GM19328 (cell line): ENCODE data around the gene RBM6.
"Not testable (repeated sequence)": the region's sequence is repeated elsewhere in the genome, so short reads cannot be mapped to it uniquely, and the experiment has no call there.

Experiments
- ATAC-seq: cut with Tn5 transposase; IDR thresholded peaks from one replicate; pipeline ENCODE4 v1.9.1; 2021; ENCODE audit warnings: mild to moderate bottlenecking, moderate library complexity; ENCODE audit not compliant: unreplicated experiment

Gene RBM6

GRCh38 chr3:50084951-50085350 lies 145.0 kb downstream of the RBM6 start:
- not testable (repeated sequence) for ATAC-seq

- ATAC-seq: peak; percentile 76
Observed at GRCh38 chr3:50088725-50089608, 149.0 kb downstream of the RBM6 start, which contains the start of gene RBM5. RBM5 (plus strand) TSS chr3:50088919; CDS start chr3:50090435, 1,516 bp downstream.

- no peak for ATAC-seq
Observed at GRCh38 chr3:50089609-50089945, 149.6 kb downstream of the RBM6 start.

- no peak for ATAC-seq
Observed at GRCh38 chr3:50090984-50091383, 151.0 kb downstream of the RBM6 start.

- no peak for ATAC-seq
Observed at GRCh38 chr3:50095352-50095998, 155.5 kb downstream of the RBM6 start.

- ATAC-seq: no peak
Observed at GRCh38 chr3:50100386-50100785, 160.4 kb downstream of the RBM6 start.

GRCh38 chr3:50100956-50101845 lies 161.3 kb downstream of the RBM6 start:
- no peak for ATAC-seq

- ATAC-seq: no peak
Observed at GRCh38 chr3:50102558-50102957, 162.6 kb downstream of the RBM6 start.

GRCh38 chr3:50111757-50112156 lies 171.8 kb downstream of the RBM6 start:
- ATAC-seq: no peak

GRCh38 chr3:50112462-50112861 lies 172.5 kb downstream of the RBM6 start:
- ATAC-seq: no peak

- ATAC-seq: no peak
Observed at GRCh38 chr3:50117120-50117519, 177.2 kb downstream of the RBM6 start.

GRCh38 chr3:50118237-50118636 lies 178.3 kb downstream of the RBM6 start:
- no peak for ATAC-seq

- no peak for ATAC-seq
Observed at GRCh38 chr3:50119786-50120185, 179.8 kb downstream of the RBM6 start.

- ATAC-seq: no peak
Observed at GRCh38 chr3:50120364-50121071, 180.6 kb downstream of the RBM6 start.

GRCh38 chr3:50121072-50122032 lies 181.4 kb downstream of the RBM6 start:
- ATAC-seq: no peak

- no peak for ATAC-seq
Observed at GRCh38 chr3:50122071-50122470, 182.1 kb downstream of the RBM6 start.

GRCh38 chr3:50122661-50123391 lies 182.9 kb downstream of the RBM6 start:
- no peak for ATAC-seq

- ATAC-seq: no peak
Observed at GRCh38 chr3:50123394-50124051, 183.6 kb downstream of the RBM6 start.
